ENCODE data around the gene ARSD.
"Not testable (repeated sequence)": the region's sequence is repeated elsewhere in the genome, so short reads cannot be mapped to it uniquely, and the experiment has no call there.

ARSD gene

DNA sequence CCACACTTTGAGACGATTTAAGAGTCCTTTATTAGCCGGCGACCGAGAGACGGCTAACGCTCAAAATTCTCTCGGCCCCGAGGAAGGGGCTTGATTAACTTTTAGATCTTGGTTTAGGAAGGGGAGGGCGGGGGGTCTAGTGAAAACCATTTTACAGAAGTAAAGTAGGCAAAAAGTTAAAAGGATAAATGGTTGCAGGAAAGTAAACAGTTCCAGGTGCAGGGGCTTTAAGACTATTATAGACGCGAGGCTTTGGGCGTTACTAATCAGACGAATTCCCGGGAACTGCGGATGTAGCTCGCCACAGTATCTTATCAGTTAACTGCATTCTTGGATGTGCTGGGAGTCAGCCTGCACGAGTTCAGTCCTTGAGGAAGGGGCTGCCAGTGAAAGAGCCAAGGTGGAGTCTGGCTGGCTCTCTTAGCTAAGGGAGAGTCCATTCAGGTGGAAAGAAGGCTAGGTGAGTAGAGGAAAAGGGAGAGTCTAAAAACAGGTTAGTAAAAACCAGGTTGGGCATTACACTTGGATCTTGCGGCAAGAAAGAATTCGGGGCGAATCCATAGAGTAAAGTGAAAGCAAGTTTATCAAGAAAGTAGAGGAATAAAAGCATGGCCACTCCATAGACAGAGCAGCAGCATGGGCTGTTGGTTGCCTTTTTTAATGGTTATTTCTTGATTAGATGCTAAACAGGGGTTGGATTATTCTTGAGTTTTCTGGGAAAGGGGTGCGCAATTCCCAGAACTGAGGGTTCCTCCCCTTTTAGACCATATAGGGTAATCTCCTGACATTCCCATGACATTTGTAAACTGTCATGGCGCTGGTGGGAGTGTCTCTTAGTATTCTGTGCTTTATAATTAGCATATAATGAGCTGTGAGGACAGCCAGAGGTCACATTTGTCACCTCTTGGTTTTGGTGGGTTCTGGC is 38.3 kb downstream of the ARSD start:
- not testable (repeated sequence) for DNase-seq

DNA sequence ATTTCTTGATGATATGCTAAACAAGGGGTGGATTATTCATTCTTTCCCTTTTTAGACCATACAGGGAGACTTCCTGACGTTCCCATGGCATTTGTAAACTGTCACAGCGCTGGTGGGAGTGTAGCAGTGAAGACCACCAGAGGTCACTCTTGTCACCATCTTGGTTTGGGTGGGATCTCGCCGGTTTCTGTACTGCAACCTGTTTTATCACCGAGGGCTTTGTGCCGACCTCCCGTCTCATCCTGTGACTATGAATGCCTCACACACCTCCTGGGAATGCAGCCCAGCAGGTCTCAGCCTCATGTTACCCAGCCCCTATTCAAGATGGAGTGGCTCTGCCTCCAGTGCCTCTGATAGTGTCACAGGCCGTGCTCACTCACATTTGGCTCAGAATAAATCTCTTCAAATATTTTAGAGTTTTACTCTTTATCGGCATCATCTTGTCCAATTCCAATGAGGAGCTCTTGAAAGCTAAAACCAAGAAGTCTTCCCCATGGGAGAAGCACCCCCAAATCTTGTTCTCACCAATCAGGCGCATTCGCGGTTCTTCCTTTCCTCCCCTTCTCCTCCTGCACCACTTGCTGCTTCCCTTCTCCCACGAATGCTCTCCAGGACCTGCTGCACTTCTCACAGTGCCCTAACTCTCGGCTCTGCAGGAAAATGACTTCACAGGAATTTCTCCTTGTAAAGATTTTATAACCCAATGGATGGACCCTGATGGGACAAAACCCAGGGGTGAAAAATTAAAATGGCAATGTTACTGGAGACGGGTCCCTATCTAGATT is 39.2 kb downstream of the ARSD start:
- DNase-seq, result not testable (repeated sequence)

DNA sequence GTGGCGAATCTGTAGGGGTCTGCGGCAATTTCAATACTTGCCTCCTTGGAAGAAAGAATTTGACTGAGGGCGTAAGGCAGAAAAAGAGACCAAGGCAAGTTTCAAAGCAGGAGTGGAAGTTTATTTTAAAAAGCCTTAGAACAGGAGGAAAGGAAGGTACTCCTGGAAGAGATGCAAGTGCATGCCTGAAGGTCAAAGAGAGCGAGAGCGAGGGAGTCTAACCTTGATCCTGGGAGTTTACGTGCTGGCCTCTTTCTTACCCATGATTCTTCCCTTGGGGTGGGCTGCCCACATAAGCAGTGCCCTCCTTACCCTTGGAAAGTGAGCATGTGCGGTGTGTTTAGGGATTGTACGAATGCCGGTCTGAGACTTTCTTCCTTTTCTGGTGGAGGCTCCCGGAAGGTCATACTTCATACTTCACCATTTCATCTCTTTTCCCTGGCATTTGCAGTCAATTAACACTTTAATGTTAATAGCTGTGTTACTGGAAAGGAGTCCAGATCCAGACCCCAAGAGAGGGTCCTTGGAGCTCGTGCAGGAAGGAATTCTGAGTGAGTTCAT is 40.0 kb downstream of the ARSD start:
- DNase-seq, result no peak

DNA sequence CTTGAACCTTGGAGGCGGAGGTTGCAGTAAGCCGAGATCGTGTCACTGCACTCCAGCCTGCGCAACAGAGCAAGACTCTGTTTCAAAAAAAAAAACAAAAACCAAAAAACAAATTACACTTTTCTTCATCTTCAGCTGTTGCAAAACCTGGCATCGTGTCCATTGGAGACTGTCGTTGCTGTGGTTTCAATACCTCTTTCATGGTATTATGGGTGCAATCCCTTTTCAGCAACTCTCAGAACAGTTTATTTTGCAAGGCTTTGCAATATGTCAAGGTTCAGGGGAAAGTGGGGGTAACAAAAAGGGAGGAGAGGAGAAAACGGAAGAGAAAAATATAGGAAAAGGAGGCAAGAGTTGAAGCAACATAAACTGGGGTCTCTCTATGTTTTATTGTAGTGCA is 40.8 kb downstream of the ARSD start:
- no peak for DNase-seq

DNA sequence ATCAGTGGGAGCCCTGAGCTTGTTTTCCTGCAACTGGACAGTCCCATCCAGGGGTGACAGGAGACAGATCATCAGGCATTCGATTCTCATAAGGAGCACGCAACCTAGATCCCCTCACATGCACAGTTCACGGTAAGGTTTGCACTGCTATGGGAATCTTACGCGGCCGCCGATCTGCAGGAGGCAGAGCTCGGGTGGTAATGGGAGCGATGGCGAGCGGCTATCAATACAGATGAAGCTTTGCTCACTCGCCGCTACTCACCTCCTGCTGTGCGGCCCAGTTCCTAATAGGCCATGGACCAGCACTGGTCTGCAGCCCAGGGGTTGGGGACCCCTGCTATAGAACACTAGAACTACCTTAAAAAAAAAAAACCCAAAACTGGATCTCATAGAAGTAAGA is 45.4 kb downstream of the ARSD start:
- DNase-seq, result no peak

DNA sequence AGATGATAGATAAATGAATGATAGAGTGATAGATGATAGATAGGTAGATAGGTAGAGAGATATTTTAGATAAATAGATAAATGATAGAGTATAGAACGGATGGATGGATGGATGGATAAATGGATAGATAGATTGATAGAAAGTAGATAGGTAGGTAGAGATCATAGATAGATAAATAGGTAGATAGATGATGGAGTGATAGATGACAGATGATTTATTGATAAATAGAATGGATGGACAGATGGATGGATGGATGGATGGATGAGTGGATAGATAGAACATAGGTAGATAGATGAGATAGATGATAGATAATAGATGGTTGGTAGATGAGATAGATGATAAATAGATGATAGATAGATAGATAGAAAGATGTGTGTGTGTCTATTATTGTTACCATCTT is 49.5 kb downstream of the ARSD start:
- DNase-seq, result no peak

DNA sequence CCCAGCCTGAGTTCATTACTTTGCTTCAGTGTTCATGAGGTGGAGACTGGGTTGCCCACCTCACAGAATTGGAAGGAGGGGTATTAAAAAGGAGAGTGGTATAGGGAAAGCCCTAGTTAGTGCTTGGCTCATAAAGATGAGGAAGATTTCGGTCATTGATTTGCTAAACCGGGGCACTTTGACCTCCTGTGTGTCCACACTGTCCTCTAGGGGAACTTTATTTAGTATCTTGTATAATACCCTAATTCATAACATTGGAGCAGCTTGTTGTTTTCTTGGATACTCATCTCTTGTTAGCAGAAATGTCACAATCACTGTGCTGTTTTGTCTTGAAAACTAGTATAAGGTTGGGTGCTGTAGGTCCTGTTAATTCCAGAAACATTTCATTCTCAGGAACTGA is 50.6 kb downstream of the ARSD start:
- no peak for DNase-seq

DNA sequence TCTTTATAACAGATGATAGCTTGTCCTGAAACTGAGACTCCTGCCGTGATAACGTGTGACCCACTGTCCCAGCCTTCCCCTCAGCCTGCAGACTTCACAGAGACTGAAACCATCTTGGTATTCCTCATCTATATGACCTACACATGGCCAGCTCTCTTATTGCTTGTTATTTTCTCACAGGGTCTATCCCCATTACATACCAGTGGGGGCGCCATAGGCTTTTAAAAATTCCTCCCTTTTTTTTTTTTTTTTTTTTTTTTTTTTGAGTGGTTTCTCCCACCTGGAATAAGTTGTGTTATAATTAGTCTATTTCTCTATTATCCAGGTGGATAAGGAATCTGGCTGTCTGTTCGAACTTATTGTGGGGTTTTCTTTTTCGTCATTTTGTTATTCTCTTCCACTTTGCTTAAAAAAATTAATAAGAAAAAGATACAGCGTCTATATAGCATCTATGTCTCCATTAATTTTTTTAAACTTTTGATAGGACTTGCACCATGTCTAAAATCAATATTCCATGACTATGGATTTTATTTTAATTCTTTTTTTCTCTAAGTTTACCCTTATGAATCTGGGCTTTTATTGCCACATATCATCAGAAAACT is 53.2 kb downstream of the ARSD start:
- DNase-seq, result no peak

DNA sequence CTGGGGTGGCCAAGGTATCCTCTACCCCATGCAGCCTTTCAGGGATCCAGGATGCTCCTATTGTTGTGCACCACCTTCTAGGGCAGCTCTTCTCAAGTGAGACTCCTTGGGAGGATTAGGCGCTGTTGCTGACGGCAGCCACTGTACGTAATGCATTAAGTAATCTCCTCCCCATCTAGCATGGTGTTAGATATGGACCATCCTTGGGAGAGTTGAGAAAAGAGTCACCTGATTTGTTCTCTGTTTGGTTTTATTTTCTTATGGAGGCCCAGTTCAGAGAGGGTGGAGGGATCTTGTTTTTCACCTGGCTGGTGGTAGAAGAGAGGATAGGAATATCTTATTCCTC is 54.0 kb downstream of the ARSD start:
- no peak for DNase-seq

DNA sequence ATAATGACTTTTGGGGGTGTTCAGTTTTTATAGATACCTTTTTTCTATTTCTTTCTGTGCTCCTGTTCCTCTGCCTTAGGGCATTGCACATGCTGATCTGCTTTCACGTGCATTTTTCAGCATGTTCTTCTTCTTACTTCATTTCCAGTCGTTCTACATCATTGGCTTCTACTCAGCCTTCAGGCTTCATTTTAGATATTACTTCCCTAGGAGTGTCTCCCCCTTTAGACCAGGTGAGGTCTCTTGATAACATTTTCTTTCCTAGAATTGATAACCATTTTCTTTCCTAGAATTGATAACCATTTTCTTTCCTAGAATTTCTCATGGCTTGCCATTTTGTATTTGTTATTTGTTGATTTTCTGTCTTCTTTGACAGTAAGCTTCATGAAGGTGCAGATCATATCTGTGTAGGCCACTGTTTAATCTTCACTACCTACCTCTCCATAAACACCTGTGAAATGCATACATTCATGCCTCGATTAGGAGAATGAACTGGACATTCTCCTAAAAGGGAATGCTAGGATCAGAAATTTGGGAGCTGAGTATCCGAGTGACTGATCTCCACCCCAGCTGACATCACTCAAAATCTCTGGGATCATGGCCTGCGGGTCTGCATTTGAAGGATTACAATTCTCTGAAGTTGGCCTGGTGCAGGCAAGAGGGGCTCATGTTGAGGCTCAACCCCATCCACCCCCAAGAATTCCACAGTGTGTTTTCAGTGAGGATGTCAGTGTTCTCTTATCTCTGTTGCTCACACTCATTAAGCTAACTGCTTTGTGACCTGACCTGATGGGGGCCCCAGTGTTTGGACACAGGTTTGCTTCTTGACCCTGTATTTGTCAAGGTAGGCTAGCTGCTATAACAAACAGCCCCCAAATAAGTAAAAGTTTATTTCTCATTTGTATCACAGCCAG is 54.7 kb downstream of the ARSD start:
- no peak for DNase-seq

DNA sequence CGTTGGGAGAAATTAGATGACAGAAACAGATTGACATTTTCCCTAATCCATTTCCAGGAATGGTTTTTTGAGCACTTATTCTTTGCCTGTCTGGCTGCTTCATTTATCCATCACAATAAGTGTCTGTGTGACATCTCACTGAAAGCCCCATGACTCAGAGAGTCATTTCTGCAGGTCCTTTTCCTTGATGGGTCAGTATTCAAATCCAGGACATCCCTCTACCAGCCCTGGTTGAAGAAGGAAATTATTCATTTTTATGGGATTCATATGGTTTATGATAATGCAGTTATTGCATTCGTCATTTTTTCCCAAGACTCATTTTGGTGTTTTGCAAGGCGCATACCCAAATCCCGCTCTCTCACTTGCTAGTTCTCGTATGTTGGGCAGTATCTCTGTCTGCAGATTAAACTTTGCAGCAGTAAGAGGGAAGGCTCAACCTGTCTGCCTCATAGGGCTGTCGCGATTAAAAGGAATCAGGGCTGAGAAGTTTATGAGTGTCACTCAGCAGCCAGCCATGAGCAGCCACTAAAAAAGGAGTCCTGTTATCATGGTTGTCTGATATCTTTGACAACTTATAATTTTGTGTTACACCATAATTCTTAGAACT is 56.4 kb downstream of the ARSD start:
- DNase-seq, result no peak

DNA sequence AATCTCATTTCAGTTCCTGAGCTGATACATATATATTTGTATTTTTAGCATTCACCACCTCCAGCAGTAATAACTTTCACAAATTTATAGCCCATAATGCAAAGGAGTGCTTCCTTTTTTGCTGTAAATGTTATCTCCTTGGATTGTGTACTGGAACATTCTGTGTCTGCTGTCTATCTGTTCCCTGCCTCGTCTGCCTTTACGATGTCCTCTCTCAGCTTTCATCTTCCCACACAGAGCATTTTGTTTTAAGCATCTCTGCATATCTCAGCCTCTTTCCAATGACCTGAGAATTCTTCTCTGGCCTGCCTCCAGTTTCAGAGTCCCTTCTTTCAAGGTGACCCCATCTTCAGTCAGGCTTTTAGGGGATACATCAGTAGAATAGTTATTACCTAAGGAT is 57.3 kb downstream of the ARSD start:
- DNase-seq, result no peak

DNA sequence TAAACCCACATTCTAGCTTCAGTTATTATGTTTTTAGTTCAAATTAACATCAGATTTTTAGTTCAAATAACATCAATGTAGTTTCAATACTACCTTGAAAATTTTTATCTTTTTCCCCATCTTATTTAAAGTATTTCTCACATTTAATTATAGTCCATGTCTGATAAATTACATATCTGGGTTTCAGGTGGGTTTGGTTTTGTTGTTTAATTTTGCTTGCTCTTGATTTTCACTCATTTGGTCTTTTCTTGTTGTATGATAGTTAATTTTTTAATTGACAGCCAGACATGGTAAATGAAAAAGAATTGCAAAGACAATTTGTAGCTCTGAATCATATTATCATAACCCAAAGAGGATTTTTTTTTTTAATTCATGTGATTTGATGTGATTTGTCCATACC is 58.5 kb downstream of the ARSD start:
- no peak for DNase-seq

DNA sequence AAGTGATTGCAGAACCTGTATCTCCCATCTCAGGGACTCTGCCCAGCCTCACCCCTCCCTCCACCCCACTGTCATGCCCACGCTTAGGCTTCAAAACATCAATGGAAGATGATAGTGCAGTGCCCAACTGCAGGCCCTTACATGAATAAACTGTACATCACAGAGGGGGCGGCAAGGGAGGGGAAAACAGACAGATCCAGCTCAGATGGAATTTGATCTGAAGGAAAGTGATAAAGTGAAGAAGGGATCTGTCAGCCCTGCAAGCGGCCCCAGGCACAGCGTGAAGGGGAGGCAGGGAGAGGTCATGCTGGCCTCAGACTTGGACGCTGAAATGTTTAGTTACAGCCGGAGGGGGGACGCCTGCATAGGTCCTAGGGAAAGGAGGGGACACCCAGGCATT is 61.9 kb downstream of the ARSD start:
- DNase-seq, result no peak

DNA sequence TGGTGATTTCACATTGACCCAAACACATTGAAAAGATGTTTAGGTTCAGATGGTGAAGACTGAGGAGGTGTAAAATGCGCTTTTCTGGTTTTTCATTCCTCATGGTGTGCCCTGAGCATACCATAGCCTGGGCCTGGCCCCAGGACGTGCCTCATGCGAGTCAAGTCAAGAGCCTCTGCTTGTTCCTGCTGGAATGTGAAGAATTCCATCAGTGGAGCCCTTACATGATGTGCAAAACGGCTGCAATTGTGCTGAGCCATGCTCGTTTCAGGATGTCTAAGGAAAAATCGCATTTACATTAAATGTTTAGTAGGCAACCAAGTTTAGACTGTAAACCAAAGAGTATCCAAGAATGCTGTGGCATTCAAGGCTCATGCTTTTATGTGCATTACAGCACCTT is 65.5 kb downstream of the ARSD start:
- no peak for DNase-seq

DNA sequence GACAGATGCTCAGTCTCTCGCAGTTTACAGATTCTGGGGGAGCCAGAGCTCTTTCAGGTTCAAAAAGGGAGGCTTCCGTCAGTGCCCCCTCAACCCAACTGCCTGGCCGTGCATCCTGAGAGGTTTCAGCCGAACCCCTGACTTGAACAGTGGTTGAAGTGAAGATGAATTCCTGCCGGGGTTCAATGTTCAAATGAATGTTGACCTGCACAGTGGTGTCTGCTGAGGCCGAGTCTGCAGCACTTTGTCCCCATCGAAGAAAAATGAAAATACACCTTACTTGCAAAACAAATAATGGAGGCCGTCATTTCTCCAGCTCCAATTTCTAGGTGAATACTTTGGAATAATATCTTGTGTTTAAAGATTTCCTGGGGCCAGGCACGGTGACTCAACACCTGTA is 66.7 kb downstream of the ARSD start:
- no peak for DNase-seq

DNA sequence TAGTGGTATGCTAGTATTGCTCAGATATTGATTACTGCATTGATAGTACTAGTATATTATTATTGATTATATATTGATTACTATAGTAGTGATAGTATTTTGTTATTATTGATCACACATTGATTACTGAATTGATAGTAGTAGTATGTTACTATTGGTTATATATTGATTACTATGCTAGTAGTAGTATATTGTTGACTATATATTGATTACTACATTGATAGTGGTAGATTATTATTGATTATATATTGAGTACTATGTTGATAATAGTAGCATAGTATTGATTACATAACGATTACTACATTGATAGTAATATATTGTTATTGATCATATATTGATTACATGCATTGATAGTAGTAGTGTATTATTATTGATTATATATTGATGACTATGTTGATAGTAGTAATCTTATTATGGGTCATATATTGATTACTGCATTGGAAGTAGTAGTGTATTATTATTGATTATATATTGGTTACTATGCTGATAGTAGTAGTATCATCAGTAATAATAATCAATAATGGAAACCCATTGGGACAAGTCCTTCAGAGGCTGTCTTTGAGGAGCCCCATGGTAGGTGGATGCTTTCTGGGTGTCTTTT is 69.8 kb downstream of the ARSD start:
- DNase-seq, result no peak

DNA sequence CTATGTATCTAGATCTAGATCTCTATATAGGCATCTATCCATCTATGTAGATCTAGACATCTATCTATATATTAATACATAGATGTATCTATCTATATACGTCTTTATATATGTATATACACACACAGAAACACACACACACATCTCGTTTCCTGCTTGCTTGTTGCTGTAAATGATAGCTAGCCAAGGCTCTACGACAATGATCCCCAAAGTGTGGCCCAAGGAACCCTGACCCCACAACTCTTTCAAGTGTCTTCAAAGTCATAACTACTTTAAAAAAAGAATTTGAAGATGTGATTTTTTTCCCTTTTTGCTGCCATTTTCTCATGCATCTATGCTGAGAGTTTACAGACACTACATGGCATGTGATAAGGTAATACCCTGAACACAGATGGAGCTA is 71.6 kb downstream of the ARSD start:
- DNase-seq, result no peak

DNA sequence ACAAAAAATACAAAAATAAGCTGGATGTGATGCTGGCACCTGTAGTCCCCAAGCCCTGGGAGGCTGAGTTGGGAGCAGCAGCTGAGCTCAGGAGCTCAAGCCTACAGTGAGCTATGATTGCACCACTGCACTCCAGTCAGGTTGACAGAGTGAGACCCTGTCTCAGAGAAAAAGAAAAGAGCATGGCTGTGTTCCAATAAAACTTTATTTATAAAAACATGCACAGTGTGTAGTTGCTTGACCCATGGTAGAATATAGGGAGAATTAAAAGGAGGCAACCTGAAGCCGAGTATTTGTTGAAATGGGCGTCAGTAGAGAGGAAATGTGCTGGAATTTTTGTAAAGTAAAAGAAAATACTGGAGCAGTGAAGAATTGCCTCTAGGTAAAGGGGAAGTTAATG is 73.4 kb downstream of the ARSD start:
- DNase-seq, result no peak

DNA sequence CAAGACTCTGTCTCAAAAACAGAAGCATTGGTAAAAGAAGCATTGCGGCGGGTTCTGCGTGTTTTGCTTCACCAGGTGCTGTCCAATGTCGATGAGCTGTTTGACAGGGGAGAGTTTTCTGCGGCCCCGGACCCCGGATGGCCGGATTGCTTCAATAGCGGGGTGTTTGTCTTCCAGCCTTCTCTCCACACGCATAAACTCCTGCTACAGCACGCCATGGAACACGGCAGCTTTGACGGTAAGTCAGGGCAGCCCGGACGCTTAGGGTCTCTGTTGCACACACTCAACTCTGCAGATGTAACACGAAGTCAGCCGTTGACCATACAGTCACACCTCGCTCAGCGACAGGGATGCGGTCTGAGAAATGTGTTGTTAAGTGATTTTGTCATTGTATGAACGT is 74.2 kb downstream of the ARSD start:
- no peak for DNase-seq

All from activated CD8-positive, alpha-beta memory T cell treated with anti-CD3 and anti-CD28 coated beads, Interleukin-2, amount 50 U/mL, for 48 hours (primary cell).